HCEC 1CT (cell line): ENCODE measurements around the gene PREX1.
"Not testable (repeated sequence)": the region's sequence is repeated elsewhere in the genome, so short reads cannot be mapped to it uniquely, and the experiment has no call there.

Source experiments
- DNase-seq: peaks from one replicate; pipeline ENCODE4 v3.0.0-alpha.2; 2017

Gene PREX1

DNA sequence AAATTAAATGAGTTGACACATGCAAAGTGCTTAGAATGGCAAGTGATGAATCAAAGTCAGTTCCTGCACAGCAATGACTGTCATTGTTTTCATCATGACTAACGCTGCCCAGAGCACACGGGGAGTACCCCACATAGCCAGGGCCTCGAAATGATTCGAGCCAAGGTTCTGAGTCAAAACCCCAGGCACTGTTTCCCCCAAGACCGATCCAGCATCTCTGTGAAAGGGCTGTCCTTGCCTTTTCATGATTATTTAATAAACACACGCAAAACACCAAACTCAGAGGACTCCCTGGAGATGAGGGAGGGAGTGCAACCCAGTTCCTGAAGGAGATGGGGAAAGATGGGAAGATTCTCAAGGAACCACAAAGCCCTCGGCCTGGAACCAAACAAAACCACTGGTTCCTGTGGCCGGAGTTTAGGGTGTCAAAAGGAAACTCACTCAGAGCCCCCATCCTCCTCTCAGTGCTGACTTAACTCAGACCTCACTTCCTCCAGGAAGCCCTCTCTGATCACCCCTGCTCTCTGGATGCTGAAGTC, 3.8 kb downstream of the PREX1 start:
- DNase-seq, result peak; percentile 85

DNA sequence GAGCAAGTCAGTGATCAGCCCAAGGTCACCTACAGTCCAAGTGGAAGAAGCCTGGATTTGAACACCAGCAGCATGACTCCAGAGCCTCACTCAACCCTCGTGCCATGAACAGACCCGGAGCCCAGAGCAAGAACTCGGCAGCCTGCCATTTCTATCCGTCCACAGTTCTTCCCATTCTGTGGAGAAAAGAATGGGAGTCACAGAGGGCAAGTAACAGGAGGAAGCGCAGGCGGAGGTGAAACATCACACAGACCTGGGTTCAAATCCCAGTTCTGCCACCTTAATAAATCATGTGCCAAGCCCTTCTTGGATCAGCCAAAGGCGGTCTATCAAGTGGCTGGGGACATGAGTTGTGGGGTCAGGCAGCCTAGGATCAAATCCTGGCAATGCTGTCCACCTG, 4.3 kb downstream of the PREX1 start:
- DNase-seq, result no peak

DNA sequence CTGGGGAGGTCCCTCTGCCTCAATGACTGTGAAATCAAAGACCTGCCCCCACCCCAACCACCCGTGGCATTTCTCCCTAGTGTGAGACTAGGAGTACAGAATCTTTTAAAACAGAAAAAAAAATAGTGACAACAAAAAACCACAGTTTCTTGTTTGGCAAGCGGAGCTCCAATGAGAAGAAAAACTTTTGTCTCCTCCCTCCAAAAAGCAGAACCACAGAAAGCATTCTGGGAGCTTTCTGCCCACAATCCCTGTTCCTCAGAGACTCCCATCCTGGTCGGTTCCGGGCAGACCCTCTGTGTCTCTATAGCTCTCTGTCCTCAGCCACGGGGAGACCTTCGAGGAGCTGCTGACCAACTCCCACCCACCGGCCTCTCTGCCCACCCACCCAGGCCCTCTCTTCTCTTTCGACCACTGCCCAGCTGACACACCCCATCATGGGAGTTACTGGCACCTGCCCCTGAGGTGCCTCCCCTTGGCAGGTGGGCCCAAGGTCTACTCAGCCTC, 4.9 kb downstream of the PREX1 start:
- DNase-seq, result no peak

DNA sequence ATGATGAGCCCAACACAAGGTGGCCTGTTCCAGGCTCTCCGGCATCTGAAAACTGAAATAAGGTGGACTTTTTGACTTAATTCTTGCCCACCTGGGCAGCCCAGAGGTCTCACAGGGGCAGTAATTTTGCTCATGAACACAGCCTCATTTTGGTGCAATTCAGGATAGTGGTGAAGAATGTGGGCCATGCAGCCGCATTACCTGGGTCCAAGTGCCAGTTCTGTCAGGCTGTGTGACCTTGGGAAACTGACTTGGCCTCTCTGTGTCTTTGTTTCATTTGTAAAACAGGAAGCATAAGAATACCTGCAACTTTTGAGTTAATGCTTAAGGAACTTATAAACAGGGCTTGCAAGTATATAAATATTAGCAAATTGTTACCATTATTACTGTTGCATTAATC, 5.6 kb downstream of the PREX1 start:
- DNase-seq, result no peak

DNA sequence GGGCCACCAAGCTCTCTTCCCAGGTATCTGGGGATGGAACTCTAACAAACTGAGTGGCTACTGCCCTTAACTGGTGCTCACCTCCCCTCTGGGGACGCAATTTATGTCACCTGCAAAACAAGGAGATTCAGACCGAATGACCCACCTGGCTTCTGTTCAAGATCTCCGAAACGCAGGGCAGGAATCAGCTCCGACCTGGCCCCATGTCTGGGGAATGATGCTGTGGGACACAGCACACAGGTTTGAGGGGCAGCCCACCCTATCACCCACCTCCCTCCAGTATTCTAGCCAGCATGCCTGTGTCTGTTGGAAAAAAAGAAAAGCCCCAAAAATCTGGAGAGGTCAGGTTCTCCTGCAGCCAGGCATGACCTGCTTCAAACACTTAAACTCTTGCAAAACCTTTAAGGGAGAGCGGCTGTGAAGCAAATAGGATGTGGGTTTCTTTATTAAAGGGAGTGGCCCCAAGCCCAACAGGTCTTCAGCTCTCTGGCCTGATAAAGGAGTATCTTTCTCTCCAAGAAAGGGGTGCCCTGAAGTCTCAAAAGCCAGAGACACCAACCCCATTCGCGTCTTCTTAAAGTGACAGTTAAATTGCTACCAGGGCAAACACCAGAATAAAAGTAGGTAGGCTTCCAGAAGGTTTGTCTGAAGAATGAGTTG, 6.4 kb downstream of the PREX1 start:
- DNase-seq, result no peak

DNA sequence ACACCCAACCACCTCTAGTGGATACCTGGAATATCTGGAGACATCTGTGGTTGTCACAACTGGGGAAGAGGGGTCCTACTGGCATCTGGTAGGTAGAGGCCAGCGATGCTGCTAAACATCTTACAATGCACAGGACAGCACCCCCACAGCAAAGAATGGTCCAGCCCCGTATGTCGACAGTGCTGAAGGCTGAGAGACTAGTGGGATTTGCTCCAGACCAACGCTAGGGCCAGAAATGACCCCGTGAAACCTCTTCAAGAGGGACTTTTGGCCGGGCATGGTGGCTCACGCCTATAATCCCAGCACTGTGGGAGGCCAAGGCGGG, 7.2 kb downstream of the PREX1 start:
- no peak for DNase-seq

DNA sequence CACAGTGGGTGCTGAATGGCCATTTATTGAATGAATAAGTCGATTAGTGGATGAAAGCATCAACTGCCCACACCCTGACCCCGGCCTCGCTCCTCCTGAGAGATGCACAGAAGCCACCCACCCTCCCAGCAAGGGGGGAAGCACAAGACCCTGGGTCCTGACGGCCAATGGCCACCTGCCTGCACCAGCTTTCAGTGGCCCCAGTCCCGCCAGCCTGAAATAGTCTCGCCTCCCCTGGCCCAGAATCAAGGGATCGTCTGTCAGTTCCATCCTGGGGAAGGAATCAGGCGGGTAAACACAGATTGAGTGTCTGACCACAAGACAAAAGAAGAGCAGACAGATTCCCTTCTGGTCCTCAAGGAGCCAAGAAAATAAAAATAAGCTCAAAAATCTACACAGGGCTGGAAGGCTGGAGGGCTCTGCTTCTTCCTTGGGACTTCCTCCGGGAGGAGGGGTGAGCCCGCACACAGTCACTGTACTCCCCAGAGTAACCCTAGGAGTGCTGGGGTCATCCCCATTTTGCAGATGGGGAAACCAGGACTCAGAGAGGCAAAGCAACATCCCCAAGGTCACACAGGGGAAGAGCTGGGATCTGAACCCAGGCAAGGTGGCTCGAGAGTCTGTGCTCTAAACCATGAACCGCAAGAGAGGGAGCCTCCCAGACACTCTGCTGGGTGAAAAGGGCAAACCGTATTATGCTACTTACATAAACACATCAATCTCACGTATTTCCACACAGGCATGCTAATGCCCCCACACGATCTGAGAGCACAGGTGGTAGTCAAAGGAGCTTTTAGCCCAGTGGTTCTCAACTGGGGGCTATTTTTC, 7.8 kb downstream of the PREX1 start:
- DNase-seq, result no peak

DNA sequence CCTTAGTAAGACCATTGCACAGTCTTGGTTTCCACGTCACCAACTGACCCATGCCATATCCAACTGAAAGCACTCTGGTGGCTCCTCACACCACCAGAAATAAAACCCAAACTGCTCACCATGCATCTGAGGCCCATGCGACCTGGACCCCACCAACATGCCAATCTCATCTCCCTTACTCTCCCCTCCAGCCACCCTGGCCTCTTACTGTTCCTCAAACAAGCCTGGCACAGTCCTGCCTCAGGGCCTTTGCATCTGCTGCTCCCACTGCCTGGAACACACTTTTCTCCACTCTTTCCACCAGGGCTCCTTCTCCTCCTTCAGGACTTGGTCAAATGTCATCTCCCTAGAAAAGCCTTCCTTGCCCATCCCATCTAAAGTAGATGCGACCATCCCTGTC, 8.7 kb downstream of the PREX1 start:
- no peak for DNase-seq

DNA sequence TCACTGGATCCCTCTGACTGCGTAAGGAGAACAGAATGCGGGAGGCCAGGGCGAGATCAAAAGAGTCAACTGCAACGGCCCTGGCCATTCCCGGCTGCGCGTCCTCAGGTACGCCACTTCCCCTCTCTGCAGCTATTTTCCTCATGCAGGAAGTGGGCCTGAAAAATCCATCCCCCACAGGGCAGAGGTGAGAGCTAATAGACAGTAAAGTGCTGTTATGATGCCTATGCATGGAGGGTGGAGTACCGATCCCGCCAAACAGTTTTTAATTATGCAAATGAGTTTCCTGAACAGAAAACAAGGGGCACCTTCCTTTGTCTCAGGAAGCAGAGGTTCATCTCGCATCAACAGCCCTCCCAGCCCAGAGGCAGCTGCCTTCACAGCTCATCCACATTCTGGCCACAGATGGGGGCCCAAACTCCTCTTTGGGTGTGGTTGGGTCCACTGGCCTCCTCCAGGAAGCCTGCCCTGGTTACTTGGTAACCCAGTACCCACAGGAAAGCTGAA, 9.3 kb downstream of the PREX1 start:
- no peak for DNase-seq

DNA sequence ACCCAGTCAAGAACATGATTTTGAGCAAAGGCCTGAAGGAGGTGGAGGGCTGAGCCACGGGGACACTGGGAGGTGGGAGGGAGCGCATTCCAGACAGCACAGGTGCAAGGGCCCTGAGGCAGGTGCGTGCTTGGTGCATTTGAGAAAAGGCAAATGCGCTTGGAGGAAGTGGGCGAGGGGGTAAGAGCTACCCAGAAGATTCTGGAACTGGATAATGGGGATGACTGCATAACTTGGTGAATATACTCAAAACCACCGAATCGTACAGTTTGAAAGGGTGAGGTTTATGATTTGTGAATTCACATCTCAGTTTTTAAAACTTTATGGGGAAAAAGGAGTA, 9.8 kb downstream of the PREX1 start:
- no peak for DNase-seq

DNA sequence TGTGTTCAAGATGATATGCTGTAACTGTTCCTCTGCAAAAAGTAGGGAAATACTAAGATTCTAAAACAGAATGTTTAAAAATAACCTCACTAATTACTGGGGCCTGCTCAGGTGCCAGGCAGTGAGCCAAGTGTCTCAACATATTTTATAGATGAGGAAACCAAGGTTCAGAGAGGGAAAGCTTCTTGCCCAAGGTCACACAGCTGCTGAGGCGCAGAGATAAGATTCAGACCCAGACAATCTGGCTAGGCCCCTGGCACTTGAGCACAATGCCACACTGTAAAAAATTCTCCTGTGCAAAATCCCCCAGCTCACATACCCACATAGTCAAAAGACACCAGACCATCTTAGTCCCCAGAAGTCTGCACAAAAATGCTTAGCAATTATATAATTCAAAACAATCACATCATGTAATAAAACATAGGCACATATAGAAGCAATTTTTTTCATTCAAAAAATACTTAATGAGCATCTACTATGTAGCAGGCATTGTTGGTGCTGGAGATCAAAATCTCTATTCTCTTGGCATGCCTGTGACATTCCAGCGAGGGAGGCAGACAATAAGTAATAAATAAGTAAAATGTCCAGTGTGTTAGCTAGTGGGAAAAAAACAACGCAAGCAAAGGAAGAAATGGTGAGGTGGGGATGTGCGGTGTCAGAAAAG, 10.3 kb downstream of the PREX1 start:
- DNase-seq, result no peak

DNA sequence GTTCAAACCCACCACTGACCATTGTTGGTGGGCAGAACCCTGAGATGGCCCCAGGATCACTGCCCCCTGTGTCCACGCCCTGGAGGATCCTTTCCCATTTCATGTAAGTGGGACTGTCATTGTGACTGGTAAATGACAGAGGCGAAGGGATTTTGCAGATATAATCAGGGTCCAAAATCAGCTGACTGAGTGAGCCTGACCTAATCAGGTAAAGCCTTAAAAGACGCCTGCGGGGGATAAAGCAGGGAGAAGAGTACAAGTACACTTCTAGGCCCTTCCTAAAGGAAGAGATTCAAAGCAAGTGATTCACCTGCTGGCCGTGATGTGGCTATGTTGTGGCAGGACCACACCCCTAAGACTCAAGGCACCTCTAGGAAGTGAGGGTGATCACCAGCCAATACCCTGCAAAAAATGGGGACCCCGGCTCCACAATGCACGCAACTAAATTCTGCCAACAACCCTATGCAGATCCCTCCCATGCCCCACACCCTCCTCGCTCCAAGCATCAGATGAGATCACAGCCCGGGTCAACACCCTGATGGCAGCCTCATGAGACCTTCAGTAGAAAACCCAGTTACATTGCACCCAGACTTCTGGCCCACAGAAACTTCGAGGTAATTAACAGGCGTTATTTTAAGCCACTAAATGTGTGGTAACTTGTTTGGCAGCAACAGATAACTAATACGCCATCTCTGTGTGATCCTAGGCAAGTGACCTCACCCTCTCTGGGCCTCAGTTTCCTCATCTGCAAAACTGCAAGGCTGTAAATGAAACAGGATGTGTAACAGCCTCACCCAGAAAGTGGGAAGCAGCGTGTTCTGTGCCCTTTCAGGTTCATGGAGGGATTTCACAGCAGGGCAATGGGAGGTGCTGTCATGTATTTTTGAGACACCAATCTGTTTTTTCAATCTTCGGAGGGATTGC, 11.3 kb downstream of the PREX1 start:
- DNase-seq, result no peak

DNA sequence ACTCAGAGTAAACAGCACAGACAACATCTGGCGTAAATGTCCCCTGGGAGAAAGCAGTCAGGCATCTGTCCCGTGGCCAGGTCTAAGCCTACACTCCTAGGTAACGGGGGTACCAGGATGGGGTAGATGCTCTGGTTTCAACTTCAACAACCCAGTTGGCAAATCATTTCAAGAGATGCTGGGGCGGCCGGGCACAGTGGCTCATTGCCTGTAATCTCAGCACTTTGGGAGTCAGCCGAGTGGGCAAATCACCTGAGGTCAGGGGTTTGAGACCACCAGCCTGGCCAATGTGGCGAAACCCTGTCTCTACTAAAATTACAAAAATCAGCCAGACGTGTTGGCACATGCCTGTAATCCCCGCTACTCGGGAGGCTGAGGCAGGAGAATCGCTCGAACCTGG, 12.3 kb downstream of the PREX1 start:
- DNase-seq, result no peak

DNA sequence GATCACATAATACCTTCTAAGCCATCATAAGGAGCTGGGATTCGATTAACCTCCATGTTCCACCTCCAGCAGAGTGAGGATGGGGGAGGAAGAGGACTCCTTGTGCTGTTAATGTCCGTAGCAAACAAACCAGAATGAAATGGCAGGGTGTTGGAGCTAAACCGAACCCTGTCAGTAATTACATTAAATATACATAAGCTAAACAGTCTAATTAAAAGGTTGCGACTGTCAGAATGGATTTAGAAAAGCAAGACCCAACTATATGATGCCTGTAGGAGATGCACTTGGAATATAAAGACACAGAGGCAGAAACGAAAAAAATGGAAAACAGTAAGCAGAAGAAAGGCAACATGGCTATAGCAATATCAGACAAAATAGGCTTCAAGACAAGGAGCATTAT, 13.2 kb downstream of the PREX1 start:
- DNase-seq, result no peak

DNA sequence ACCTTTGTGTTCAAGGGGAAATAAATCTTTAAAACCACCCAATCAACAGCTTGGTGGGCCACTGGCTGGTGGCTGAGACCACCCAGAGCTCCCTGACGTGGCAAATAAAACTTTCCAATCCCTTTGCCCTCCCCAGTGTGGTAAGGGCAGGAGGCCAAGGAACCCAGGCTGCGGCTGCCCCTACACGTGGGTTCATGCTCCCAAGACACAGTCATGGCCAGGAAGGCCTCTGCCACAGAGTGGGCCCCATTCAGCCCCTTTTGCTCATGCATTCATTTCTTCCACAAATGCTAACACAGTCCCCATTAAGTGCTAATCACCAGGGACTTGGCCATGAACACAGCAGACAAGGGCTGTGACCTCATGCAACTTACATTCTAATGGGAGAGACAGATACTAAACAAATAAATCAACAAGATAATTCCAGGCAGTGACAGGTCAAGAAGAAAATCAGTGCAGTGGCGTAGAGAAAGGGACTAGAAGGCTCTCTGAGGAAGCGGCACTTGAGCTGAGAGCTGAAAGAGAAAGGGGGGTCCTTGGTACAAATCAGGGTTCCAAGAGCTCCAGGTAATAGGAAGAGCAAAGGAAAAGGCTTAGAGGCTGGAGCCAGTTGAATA, 13.8 kb downstream of the PREX1 start:
- DNase-seq, result no peak

DNA sequence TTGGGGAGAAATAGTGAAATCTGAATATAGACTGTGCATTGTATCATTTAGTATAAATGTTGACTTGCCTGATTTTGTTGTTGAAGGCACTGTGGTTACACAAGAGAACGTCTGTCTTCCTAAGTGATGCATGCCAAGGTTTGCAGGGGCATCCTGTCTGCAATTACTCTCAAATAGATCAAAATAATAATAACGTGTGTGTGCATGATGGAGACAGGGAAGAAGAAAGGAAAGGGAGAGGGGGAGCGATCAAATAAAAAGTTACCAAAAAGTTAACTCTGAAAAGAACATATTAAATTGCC, 14.4 kb downstream of the PREX1 start:
- DNase-seq, result no peak

DNA sequence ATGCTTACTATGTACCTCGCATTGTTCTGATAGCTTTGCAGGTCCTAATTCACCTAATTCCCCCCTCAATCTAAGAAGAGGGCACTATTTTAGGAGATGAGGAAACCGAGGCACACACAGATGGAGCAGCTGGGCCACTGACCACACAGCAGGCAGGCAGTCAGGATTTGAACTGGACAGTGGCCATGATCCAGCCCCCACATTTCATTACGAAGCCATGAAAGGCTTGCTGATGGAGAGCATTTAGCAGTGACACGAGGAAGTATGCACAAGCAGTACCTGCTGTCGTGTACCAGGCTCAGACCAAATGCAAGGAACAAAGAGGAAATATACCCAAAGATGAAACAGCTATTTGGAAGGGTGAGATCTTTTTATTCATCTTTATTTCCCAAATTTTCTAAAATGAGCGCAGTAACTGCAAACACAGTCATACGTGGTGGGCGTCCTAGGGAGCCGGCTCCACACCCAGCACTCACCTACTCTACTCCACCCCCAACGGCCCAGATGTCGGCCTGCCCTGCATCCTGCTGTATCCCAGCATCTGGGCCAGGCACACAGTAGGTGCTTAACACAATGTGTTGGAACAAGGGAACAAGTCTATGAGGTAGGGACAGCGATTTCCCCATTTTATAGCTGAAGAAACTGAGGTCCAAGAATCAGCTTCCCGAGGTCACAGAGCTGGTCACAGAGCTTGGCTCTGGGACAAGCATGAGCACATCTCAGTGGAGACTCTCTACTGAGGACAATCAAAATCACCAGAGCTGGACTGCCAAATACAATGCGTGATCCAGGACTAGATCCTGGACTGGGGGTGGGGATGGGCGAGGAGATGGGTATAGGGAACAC, 15.0 kb downstream of the PREX1 start:
- DNase-seq, result no peak

DNA sequence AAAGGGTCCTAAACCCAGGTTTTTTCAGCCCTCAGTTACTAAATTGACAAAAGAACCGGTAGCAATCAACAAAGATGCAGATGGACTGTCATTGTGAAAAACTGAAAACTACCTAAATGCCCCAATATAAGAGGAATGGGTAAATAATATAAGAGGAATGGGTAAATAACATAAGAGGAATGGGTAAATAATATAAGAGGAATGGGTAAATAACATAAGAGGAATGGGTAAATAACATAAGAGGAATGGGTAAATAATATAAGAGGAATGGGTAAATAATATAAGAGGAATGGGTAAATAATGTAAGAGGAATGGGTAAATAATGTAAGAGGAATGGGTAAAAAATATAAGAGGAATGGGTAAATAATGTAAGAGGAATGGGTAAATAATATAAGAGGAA, 15.7 kb downstream of the PREX1 start:
- not testable (repeated sequence) for DNase-seq

DNA sequence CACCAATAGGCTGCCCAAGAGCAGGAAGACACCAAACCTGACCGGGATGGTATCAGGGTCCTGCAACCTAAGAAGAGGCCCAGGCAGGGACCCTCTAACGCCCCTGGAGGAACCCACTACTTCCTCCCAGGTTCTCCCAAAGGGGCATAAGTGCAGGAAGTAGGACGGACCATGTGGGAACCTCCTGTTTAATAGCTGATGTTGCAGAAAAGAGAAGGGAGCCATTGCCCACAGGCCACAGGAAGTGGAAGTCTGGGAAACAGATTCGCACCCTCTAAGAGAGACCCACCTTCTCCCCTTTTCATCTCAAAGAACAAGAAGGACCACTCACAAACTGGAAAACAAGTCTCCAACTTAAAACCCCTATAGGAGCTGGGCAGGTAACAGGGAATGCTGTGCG, 18.1 kb downstream of the PREX1 start:
- DNase-seq, result no peak

DNA sequence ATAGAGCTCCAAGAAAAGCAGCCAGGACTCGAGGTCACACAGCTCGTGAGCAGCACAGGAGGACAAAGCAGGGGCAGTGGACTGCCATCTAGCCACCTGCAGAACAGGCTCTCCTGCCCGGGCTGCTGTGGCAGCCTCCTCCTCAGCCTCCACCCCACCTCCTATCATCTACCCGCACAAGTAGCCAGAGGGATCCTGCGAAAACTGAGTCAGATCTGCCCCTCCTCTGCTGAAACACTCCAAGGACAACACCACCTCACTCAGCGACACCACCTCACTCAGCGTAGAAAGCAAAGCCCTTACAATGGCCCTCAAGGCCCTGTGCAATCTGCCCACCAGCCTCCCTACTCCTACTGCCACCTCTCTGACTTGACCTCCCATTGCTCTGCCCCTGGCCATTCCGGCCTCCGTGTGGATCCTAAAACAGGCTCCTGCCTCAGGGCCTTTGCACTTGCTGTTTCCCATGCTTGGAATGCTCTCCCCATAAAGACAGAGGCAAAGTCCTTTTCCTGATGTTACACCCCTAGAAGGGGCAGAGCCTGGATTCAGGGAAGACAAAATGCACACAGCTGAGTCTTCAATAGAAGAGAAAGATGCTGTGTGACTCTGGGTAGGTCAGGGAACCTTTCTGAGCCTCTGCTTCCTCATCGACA, 19.3 kb downstream of the PREX1 start:
- no peak for DNase-seq
